Neural progenitor cell (in vitro differentiated cells): ENCODE measurements around the gene SLC7A1. TPM values are rescaled to one million over a fixed set of nuclear protein-coding genes. Genes with fewer than 3 reads are reported as not detected.

Experiments used
- DNase-seq: peaks from one replicate; pipeline ENCODE4 v3.0.0-alpha.2; 2016; ENCODE audit warnings: low spot score
- H2AFZ ChIP-seq: fragments of 200-600 bp; sonication (generic); replicated peaks from 2 replicates; pipeline ENCODE4 v1.6.1; 2016; ENCODE audit warnings: antibody characterized with exemption
- H3F3A ChIP-seq: fragments of 200-600 bp; sonication (generic); 2 replicates; pipeline ENCODE4 v1.6.1; 2016; ENCODE audit warnings: antibody characterized with exemption, low read depth
- H3K27ac ChIP-seq: fragments of 200-600 bp; sonication (generic); 2 replicates; pipeline ENCODE4 v1.5.1; 2016; ENCODE audit warnings: mild to moderate bottlenecking
- H3K27me3 ChIP-seq: fragments of 200-600 bp; sonication (generic); 2 replicates; pipeline ENCODE4 v1.6.1; 2016; ENCODE audit warnings: mild to moderate bottlenecking, moderate library complexity
- H3K36me3 ChIP-seq: fragments of 200-600 bp; sonication (generic); 2 replicates; pipeline ENCODE4 v1.5.1; 2016
- H3K4me1 ChIP-seq: fragments of 200-600 bp; sonication (generic); 2 replicates; pipeline ENCODE4 v1.6.1; 2016; ENCODE audit warnings: mixed run types
- H3K4me2 ChIP-seq: fragments of 200-600 bp; sonication (generic); 2 replicates; pipeline ENCODE4 v1.6.1; 2016
- H3K4me3 ChIP-seq: fragments of 200-600 bp; sonication (generic); 2 replicates; pipeline ENCODE4 v1.5.1; 2016
- H3K79me2 ChIP-seq: fragments of 200-600 bp; sonication (generic); 2 replicates; pipeline ENCODE4 v1.6.1; 2016; ENCODE audit warnings: low read depth
- H3K9ac ChIP-seq: fragments of 200-600 bp; sonication (generic); 2 replicates; pipeline ENCODE4 v1.6.1; 2016
- H3K9me3 ChIP-seq: fragments of 200-600 bp; sonication (generic); 2 replicates; pipeline ENCODE4 v1.5.1; 2016; ENCODE audit warnings: low read depth
- H4K20me1 ChIP-seq: fragments of 200-600 bp; sonication (generic); 2 replicates; pipeline ENCODE4 v1.6.1; 2016; ENCODE audit warnings: low read depth
- H3K27ac Mint-ChIP-seq: 3 replicates; pipeline ENCODE4 v1.8.0; 2021; ENCODE audit warnings: mixed read lengths
- H3K27me3 Mint-ChIP-seq: 2 replicates; pipeline ENCODE4 v1.8.0; 2022; ENCODE audit warnings: low read depth, mild to moderate bottlenecking, inconsistent platforms, moderate library complexity, mixed read lengths; ENCODE audit not compliant: insufficient read depth
- H3K36me3 Mint-ChIP-seq: 3 replicates; pipeline ENCODE4 v1.8.0; 2021; ENCODE audit warnings: mixed read lengths
- H3K4me1 Mint-ChIP-seq: 3 replicates; pipeline ENCODE4 v1.8.0; 2021; ENCODE audit warnings: mixed read lengths
- H3K4me3 Mint-ChIP-seq: 3 replicates; pipeline ENCODE4 v1.8.0; 2021; ENCODE audit warnings: mild to moderate bottlenecking, moderate library complexity, mixed read lengths
- H3K9me3 Mint-ChIP-seq: 3 replicates; pipeline ENCODE4 v1.8.0; 2020; ENCODE audit warnings: mixed read lengths
- CTCF ChIP-seq: fragments of 200-600 bp; sonication (generic); IDR thresholded peaks from 2 replicates; pipeline ENCODE4 v1.5.1; 2017; ENCODE audit warnings: antibody characterized with exemption, mild to moderate bottlenecking
- EZH2 ChIP-seq: fragments of 200-600 bp; sonication (generic); IDR thresholded peaks from 2 replicates; pipeline ENCODE4 v1.6.1; 2017; ENCODE audit warnings: antibody characterized with exemption, mild to moderate bottlenecking, moderate library complexity
- EZH2phosphoT487 ChIP-seq: fragments of 200-600 bp; sonication (generic); IDR thresholded peaks from 2 replicates; pipeline ENCODE4 v1.6.1; 2017; ENCODE audit warnings: antibody characterized with exemption
- total RNA-seq: library from RNA; depleted of rRNA; stranded (reverse); fragments of >200 nt; gene quantifications from 2 replicates; pipeline ENCODE4 v1.2.3, GENCODE V29; 2015; ENCODE audit warnings: low replicate concordance

SLC7A1 gene
- total RNA-seq, 1 donor from 2014 or later, result 16.2 TPM

DNA sequence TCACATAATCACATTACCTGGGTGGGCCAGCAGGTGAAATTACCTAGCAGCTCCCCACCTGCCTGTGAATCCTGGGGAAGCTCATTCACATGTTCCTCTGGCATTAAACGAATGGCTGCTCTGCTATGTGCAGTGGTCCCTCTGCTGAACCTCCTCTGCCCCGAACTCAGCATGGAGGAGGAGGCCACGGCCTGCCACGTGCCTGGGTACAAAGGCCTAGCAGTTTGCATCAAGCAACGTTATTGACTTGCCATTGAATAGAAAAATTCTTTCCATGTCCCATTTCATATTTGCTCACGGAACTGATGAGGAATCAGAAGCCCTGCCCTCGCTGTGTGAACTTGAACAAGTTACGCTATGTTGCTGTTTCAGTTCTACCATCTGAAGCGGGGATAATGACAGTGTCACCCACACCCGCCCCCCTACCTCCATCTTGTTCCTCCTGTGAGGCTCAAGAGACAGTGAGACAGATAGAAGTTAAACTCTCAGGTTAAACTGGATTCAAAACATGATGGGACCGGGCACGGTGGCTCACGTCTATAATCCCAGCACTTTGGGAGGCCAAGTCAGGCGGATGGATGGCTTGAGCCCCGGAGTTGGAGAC is 25.3 kb downstream of the SLC7A1 start:
- H3K4me2 ChIP-seq, result no peak overlapping the region
- no peak for DNase-seq
- H3K27me3 Mint-ChIP-seq, result peaks cover 7% of the 10 kb centered on the region
- peaks cover 6% of the 10 kb centered on the region for H3F3A ChIP-seq
- no peaks in the 10 kb centered on the region for H3K9me3 ChIP-seq
- H3K9ac ChIP-seq, result no peak overlapping the region
- H3K36me3 ChIP-seq, result no peaks in the 10 kb centered on the region
- peaks cover 27% of the 10 kb centered on the region for H4K20me1 ChIP-seq
- H2AFZ ChIP-seq, result no peak overlapping the region
- TF ChIP-seq CTCF (no peak), EZH2phosphoT487 (no peak), EZH2 (no peak)
- H3K4me3 ChIP-seq, result no peak overlapping the region
- H3K4me3 Mint-ChIP-seq, result no peak overlapping the region
- no peak overlapping the region for H3K27ac ChIP-seq
- H3K27me3 ChIP-seq, result no peaks in the 10 kb centered on the region
- H3K9me3 Mint-ChIP-seq, result peaks cover 15% of the 10 kb centered on the region
- H3K4me1 ChIP-seq, result peaks cover 23% of the 10 kb centered on the region
- no peak overlapping the region for H3K27ac Mint-ChIP-seq
- H3K36me3 Mint-ChIP-seq, result peaks cover 16% of the 10 kb centered on the region
- peaks cover 45% of the 10 kb centered on the region for H3K4me1 Mint-ChIP-seq
- H3K79me2 ChIP-seq, result peaks cover 96% of the 10 kb centered on the region

DNA sequence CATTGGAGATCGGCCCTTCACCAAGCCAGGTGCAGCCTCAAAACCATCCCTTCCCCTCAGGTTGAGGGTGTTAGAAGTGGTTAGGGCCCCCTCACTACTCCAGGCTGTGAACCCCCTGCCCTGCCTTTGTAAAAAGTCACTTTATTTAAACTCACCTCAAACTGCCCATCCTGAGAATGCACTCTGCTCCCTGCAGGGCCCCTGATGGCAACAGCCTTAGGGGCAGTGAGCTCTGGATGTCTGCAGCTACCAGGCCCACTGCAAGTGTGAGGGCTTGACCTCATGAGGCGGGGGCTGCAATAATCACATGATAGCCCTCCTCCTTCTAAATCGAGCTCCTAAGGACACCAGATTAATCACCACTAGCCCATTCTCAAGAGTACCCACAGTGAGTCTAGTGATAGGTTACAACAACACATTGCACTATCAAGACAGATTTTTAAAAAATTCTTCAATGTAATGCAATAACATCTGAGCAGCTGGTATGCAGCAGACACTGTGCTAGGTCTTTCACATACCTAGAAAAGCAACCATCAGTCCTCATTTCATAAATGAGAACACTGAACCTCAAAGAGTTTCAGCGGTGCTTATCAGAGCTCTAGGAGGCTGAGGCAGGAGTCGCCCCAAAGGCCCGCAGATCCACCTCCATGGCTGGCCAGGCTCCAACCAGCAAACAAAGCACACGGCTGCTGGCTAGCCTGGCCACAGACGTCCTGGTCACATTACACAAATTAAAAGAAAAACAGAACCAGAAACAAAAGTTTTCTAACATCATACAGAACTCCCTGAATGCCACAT is 26.0 kb downstream of the SLC7A1 start:
- Mint-ChIP-seq H3K27me3 (peaks cover 7% of the 10 kb centered on the region), H3K27ac (no peak overlapping the region), H3K4me3 (no peak overlapping the region), H3K4me1 (peaks cover 51% of the 10 kb centered on the region), H3K9me3 (peaks cover 15% of the 10 kb centered on the region), H3K36me3 (peaks cover 16% of the 10 kb centered on the region)
- H3K4me2 ChIP-seq, result no peak overlapping the region
- no peaks in the 10 kb centered on the region for H3K9me3 ChIP-seq
- peaks cover 98% of the 10 kb centered on the region for H3K79me2 ChIP-seq
- no peak overlapping the region for H3K9ac ChIP-seq
- no peak for DNase-seq
- H3K36me3 ChIP-seq, result no peaks in the 10 kb centered on the region
- H3K4me1 ChIP-seq, result peaks cover 28% of the 10 kb centered on the region
- H3K4me3 ChIP-seq, result no peak overlapping the region
- no peaks in the 10 kb centered on the region for H3K27me3 ChIP-seq
- H4K20me1 ChIP-seq, result peaks cover 33% of the 10 kb centered on the region
- TF ChIP-seq EZH2phosphoT487, result no peak
- no peak for TF ChIP-seq CTCF
- peaks cover 10% of the 10 kb centered on the region for H3F3A ChIP-seq
- H3K27ac ChIP-seq, result no peak overlapping the region
- H2AFZ ChIP-seq, result no peak overlapping the region

GRCh38 chr13:29568731-29569130 is 26.8 kb downstream of the SLC7A1 start:
- peaks cover 4% of the 10 kb centered on the region for H3F3A ChIP-seq
- H3K27ac ChIP-seq, result no peak overlapping the region
- Mint-ChIP-seq H3K27me3 (peaks cover 7% of the 10 kb centered on the region), H3K4me3 (no peak overlapping the region), H3K4me1 (peaks cover 51% of the 10 kb centered on the region), H3K27ac (peak overlapping the region; percentile 69), H3K36me3 (peaks cover 13% of the 10 kb centered on the region), H3K9me3 (peaks cover 15% of the 10 kb centered on the region)
- H3K4me3 ChIP-seq, result no peak overlapping the region
- no peak for TF ChIP-seq EZH2
- TF ChIP-seq EZH2phosphoT487, result no peak
- TF ChIP-seq CTCF, result no peak
- no peak for DNase-seq
- no peak overlapping the region for H3K4me2 ChIP-seq
- H2AFZ ChIP-seq, result no peak overlapping the region
- peaks cover 25% of the 10 kb centered on the region for H4K20me1 ChIP-seq
- peaks cover 94% of the 10 kb centered on the region for H3K79me2 ChIP-seq
- no peaks in the 10 kb centered on the region for H3K27me3 ChIP-seq
- no peaks in the 10 kb centered on the region for H3K36me3 ChIP-seq
- H3K9me3 ChIP-seq, result no peaks in the 10 kb centered on the region
- peaks cover 22% of the 10 kb centered on the region for H3K4me1 ChIP-seq
- H3K9ac ChIP-seq, result no peak overlapping the region
